SH-SY5Y (cell line): ENCODE results near the gene KLF7.

ENCODE experiments used
- GATA2 ChIP-seq: IDR thresholded peaks from 2 replicates; pipeline ENCODE4 v1.6.1; 2011; ENCODE audit warnings: mild to moderate bottlenecking, low read depth, low read length
- GATA3 ChIP-seq: IDR thresholded peaks from 2 replicates; pipeline ENCODE4 v1.6.1; 2011; ENCODE audit warnings: low read depth, mild to moderate bottlenecking, low read length, moderate library complexity

The KLF7 gene

GRCh38 chr2:207133458-207133819 lies 32.3 kb downstream of the KLF7 start:
- no peak for TF ChIP-seq GATA3
- TF ChIP-seq GATA2, result no peak

DNA sequence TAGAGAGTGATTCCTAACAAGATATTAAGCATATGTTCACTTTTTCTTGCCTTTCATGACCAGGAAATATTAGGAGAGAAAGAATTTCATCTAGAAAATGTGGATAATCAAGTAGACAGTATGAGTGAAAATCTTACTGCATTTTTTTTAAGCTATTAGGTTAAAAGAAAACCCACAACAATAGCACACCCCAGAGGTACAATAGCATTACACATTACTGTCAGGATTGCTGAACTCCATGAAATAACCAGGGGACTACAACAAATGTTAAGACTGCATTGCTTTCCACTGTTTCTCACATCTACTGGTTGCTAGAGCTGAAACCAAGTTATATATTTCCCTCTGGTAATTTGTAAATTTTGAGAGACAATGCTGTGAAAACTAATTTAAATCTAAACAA lies 33.7 kb downstream of the KLF7 start:
- no peak for TF ChIP-seq GATA3
- TF ChIP-seq GATA2, result no peak

DNA sequence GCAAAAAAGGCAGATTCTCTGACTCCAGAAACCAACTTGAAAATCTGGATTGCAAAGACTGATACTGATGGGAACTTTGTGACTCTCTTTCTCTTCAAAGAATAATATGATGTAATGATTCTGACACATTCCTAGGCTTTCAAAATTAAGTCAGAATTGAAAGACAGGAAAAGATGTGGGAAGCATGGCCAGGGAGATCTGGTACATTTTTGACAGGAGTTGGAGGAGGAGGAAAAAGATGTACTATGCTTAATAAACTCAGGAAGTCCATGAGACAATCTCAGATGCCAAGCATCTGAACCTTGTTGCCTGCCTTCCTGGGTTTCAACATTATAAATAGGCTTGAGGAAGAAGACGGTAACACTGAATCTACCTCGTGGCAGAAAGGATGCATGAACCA lies 34.2 kb downstream of the KLF7 start:
- no peak for TF ChIP-seq GATA3
- TF ChIP-seq GATA2, result no peak

DNA sequence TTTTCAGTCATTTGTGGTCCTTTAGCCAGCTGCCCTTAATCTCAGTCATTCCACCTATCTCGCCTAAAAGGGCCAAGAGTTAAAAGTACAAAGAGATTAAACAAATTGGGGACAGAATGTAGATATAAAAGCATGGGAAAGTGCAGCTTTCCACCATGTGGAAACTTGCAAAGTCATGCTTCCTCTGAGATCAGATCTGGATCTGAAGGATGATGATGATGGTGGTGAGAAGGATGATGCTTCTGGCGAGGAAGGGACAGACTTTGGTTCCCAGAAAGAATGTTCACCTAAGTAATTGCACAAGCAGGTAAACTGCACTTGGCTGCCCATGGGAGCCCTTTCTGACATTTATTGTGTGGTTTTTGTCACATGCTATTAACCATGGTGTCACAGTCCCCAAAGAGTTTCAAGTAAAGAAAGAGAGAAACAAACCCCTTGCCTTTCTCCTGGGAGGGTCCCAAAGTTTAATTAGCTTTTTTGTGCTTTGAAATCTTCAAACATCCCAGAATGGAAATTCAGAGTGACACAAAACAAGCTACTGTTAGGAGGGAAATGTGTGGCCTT lies 34.7 kb downstream of the KLF7 start:
- no peak for TF ChIP-seq GATA3
- TF ChIP-seq GATA2, result no peak

DNA sequence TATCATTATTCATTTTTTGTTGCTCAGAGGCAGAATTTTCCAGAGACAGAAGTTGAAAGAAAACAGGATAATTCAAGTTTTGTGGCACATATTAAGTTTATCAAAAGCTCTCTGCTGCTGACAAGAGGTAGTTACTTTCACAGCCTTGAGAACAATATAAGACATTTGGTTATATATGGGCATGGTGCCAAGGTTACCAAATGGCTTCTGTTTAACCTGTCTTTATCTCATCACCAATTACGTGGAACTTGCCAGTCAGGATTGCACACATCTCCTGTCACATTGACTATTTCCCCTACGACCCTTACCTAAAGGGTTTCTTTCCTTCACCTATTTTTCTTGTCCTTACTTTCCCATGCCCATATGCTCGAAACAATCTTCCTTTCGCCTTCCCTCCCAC lies 35.9 kb downstream of the KLF7 start:
- no peak for TF ChIP-seq GATA3
- no peak for TF ChIP-seq GATA2

DNA sequence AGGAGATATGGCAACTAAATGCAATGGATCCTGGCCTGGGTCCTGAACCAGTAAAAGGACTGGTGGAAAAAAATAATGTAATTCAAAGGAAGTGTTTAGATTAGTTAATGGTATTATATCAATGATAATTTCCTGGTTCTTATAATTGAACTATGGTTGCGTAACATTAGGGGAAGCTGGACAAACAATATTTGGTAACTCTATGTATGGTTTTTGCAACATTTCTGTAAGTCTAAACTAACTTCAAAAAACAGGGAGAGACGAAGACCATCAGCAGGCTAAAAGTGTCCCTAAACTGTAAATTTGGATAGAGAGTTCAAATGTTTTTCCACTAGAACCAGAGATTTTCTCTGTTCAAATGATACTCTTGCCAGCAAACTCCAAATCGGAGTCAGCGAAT lies 36.9 kb downstream of the KLF7 start:
- TF ChIP-seq GATA2 (no peak), GATA3 (no peak)

DNA sequence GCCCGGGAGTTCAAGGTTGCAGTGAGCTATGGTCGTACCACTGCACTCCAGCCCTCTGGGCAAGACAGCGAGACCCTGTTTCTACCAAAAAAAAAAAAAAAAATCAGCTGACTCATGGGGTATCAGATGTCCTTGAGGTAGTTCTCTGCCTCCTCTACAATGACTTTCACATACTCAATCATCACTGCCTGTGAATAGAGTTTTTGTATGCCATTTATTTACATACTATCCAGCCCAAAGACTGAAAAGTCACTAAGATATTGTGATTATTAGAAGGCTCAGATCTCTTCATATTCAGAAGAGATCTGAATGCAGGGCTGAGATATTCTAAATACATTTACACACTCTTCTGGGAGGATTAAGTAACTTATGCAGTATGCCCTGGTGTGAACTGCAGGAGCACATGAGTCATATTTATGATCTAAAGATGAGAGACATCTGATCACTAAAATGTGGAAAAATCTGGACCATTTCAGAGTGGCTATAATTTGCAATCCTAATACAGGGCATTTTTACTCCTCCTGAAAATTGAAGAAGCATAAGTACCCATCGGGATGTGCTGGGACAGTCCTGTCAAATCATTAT lies 38.9 kb downstream of the KLF7 start:
- no peak for TF ChIP-seq GATA3
- TF ChIP-seq GATA2, result no peak

DNA sequence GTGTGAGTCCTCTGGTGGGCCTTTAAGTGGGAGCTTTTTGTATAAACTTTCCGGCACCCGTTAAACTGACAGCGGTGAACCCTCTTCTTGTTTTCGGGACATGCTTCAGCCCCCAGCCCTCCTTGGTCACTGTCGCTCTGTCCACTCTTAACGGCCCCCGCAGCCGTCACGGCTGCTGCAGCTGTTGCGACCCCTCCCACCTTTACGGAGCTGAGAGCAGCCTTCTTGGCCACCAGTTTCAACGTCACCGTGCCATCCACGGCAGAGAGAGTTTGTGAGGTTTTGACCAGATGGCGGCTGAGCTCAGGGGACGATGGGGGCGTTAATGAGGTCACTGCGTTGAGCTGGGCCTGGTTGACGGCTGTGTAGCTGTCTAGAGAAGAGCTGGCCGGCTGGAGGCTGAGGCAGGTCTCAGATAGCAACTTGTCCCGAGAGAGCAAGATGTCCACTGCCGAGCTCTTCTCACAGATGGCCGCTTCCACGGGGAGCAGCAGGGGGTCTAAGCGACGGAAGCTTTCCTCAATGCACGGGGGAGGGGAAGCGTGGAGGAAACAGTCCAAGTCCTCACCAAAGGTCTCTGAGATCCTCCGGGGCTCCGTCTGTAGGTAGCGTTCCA lies 41.9 kb downstream of the KLF7 start:
- TF ChIP-seq GATA2 (no peak), GATA3 (no peak)

DNA sequence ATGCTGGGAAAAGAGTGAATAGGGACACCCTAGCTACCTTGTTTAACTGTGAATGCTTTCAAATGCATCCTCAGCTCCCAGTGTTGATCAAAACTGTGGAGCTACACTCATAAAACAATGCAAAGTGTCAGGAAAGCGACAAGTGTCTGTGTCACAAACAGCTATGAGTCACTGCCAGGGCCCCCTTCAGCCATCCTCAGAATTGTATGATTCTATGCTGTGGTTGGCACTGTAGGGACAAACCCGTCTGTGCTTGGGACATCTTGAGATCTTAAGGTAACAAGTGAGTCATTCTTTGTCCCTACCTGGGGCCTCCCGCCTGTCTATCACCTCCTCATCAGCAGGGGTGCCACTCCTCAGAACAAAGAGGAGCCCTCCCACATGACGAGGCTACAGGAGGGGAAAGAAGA lies 42.4 kb downstream of the KLF7 start:
- TF ChIP-seq GATA3, result no peak
- no peak for TF ChIP-seq GATA2

- TF ChIP-seq GATA2 (no peak), GATA3 (no peak)
These were observed 43.0 kb downstream of the KLF7 start for GRCh38 chr2:207122651-207123334.

- TF ChIP-seq GATA3, result no peak
- TF ChIP-seq GATA2, result no peak
These were observed 44.0 kb downstream of the KLF7 start for GRCh38 chr2:207121784-207122183.

DNA sequence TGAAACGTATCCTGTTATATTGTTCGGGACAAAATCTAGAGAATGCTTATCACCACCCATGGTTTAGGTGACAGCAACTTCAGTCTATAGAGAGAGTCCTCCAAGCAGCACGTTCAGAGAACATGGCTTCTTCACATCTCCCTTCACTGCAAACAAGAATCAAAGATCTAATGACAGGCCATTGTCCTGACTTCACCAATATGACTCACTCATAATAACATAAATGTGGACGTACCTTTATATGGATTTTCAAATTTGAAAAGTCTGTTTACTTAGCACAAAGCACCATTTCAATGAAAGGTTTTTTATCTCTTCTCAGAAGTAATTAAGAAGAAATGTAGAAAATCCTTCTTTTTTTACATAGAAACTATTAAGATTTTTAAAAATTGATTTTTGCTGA lies 46.7 kb downstream of the KLF7 start:
- TF ChIP-seq GATA3 (no peak), GATA2 (no peak)

DNA sequence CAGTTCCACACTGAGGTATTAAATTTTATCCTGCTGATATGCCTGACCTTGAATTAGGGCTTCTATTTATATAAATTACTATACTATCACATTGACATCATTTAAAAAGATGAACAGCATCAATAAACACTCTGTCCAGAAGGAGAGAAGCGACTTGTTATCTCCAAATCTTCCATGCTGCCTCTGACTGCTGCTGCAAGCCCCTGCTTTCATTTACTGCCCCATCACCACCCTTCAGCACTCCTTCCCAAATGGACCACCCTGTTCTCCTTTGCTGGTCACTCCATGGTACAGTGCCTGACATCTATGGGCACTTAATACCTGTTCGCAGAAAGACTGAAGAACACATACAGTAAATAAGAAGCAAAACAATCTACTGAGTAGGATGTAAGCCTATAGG lies 48.1 kb downstream of the KLF7 start:
- peak; percentile 91 for TF ChIP-seq GATA2
- TF ChIP-seq GATA3, result peak; percentile 74

DNA sequence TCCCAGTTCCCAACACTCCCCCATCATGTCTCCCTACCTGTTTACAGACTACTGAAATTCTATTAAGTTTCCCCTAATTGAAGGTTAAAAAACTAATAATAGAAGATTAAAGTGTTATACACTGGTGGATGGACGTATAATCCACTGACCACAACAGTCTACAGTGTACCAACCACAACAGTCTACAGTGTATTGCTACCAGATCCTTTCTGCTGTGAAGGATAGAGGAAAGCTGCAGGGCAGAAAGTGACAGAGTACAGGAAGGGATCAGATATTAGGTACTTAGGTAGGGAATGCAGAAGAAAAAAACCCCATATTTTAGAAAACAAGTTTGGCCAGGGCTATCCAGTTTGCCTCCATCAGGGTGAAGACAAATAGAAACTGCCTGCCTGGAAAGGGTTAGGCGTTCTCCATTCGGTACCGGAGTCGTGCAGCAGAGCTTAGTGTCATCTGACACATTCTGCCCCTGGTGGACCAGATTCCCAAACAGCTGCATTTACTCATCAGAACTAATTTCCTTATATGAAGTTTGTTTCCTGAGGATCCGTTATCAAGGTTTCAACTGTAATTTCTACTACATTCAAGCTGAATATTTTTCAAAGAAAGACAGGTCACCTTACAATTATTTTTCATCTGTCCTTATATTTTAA lies 49.9 kb downstream of the KLF7 start:
- no peak for TF ChIP-seq GATA3
- TF ChIP-seq GATA2, result no peak
